H1 (cell line): Measurements from ENCODE around the gene GSTO1. TPM values are rescaled to one million over a fixed set of nuclear protein-coding genes. Genes with fewer than 3 reads are reported as not detected.

ENCODE experiments used
- PHF8 ChIP-seq: fragments of 200-600 bp; sonication (generic); conservative IDR thresholded peaks from 2 replicates; pipeline ENCODE4 v1.7.1; 2012; ENCODE audit warnings: low read depth, mild to moderate bottlenecking, inconsistent platforms, low read length, moderate library complexity
- RNF2 ChIP-seq: fragments of 200-900, 300-1000 bp; sonication (generic); IDR thresholded peaks from 2 replicates; pipeline ENCODE4 v1.7.1; 2016; ENCODE audit warnings: borderline replicate concordance, low read depth, mild to moderate bottlenecking, antibody characterized with exemption, low read length; ENCODE audit not compliant: poor library complexity, severe bottlenecking; ENCODE audit errors: missing control alignments
- SP1 ChIP-seq: IDR thresholded peaks from 2 replicates; pipeline ENCODE4 v1.6.1; 2011; ENCODE audit warnings: low read depth, low read length
- TAF1 ChIP-seq: IDR thresholded peaks from 2 replicates; pipeline ENCODE4 v1.6.1; 2011; ENCODE audit warnings: mild to moderate bottlenecking, low read depth, low read length
- TBP ChIP-seq: IDR thresholded peaks from 2 replicates; pipeline ENCODE4 v1.6.1; 2011; ENCODE audit warnings: low read depth, low read length, improper control_type of control experiment
- polyA plus RNA-seq, 7 experiments: library from polyadenylated mRNA; depleted of rRNA in 3 of 7; stranded (reverse) in 5 of 7; unstranded in 2 of 7; fragments of >200 nt in 5 of 7; fragments of 200-250 nt in 2 of 7; gene quantifications; 1 replicate in 5 of 7; 2 replicates in 1 of 7; 4 replicates in 1 of 7; pipeline versions ENCODE4 v1.2.1 to v1.2.3, GENCODE V29; 2011 to 2013; ENCODE audit warnings: missing spikeins in 2 of 7, mixed read lengths in 2 of 7
- total RNA-seq: library from RNA; stranded (reverse); fragmentation: NEBNext Ultra II Directional; extraction: Animal tissue kit (Norgen Biotek cat#: 25700); gene quantifications from 2 replicates; pipeline ENCODE4 v1.2.1, GENCODE V29; 2021

The GSTO1 gene
- total and polyA plus RNA-seq, 2 of the 8 experiments (the other 6 are each of a cell fraction or from before 2014, with no cell fraction given), result 22.4 to 32.5 TPM

DNA sequence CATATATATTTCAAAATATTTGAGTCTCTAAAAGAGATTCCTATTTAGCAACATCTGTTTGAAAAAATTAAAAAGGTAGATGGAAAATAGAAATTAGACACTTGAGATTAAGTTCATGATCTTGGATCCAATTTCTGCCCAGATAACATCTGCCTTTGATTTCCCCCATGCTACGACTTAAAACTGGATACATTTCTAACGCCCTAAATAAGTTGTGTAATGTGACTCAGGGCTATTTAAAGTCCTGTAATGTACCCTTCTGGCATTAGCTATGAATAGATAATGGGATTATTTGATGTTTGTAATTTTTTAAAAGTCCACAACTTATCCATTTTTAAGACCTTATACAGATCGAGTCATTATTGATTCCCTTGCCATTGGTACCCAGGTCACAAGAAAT lies 46.0 kb upstream of the GSTO1 start (continued):
- no peak for TF ChIP-seq RNF2
- TF ChIP-seq PHF8, result no peak
- no peak for TF ChIP-seq TBP
- TF ChIP-seq TAF1, result no peak
- no peak for TF ChIP-seq SP1
- TF ChIP-seq, all 59 proteins: peak for 0
